ENCODE measurements around the gene UGT1A1. TPM values are rescaled to one million over a fixed set of nuclear protein-coding genes. Genes with fewer than 3 reads are reported as not detected.

UGT1A1 gene
- total and polyA plus RNA-seq, 2 of the 13 experiments (the other 11 are each of a cell fraction or from before 2014, with no cell fraction given), result 0.69 to 0.75 TPM

GRCh38 chr2:233792720-233793119 lies 32.6 kb downstream of the UGT1A1 start:
- FAIRE-seq (no peak), ATAC-seq (no peak), DNase-seq (ENCODE audit: low spot score) (no peak)
- ChIA-PET POLR2A (no interaction called here), CTCF (ENCODE audit: low intra/inter-chr PET ratio, low total read pairs) (no interaction called here)
- in situ Hi-C loops (cut with HindIII; ENCODE audit: extremely low pct_ligation_motif_present, low pct_unique_long_range_greater_than_20kb) (no loop called here), intact Hi-C loops (cut with micrococcal nuclease; ENCODE audit: unreplicated experiment) (no loop called here)
- no peak overlapping the region for H3K9ac ChIP-seq (ENCODE audit: insufficient read depth, low read depth, low read length)
- peaks cover 7 to 44% of the 10 kb centered on the region in 2 experiments; a peak in 3 of 5 replicates for H3K27me3 ChIP-seq (ENCODE audit: control insufficient read depth in 1 of 2, insufficient read depth in 2 of 2, low read length in 2 of 2)
- H3K4me3 ChIP-seq (replicated peaks in 1 of 3; ENCODE audit: insufficient read depth in 1 of 3, low read depth in 2 of 3, low read length in 3 of 3), result no peak overlapping the region
- TF ChIP-seq ZMYM3 (CRISPR knock-in tag; IDR thresholded peaks at IDR 0.05) (0 out of 2 replicates have a peak, but pooled peaks have one; percentile 10), ZNF329 (CRISPR knock-in tag; IDR thresholded peaks at IDR 0.05; ENCODE audit: low read depth) (peak; percentile 98), GABPA (IDR thresholded peaks at IDR 0.05; ENCODE audit: low read depth, low read length) (no peak), GABPA (CRISPR knock-in tag; IDR thresholded peaks at IDR 0.05; ENCODE audit: low read depth) (no peak)
- H3K36me3 ChIP-seq (replicated peaks in 1 of 2; ENCODE audit: control insufficient read depth in 1 of 2, insufficient read depth in 2 of 2, low read length in 2 of 2), result no peaks in the 10 kb centered on the region
- peaks cover 14% of the 10 kb centered on the region; the same call in 1 of the 2 replicates for H3K4me1 ChIP-seq (ENCODE audit: insufficient read depth, low read length)
- H3K79me2 ChIP-seq (ENCODE audit: insufficient read depth, low read length), result no peaks in the 10 kb centered on the region
- no peak overlapping the region for H2AFZ ChIP-seq (ENCODE audit: low read length)
- no peaks in the 10 kb centered on the region for H4K20me1 ChIP-seq (ENCODE audit: insufficient read depth, low read length)
- H3K9me3 ChIP-seq (ENCODE audit: low read length), result no peaks in the 10 kb centered on the region
- H3K4me2 ChIP-seq (ENCODE audit: low read depth, low read length), result no peak overlapping the region
- no peak overlapping the region for H3K27ac ChIP-seq (ENCODE audit: extremely low read length, insufficient read depth, low read length)
- BruUV-seq (replicated peaks), result no TSS peak
- WGBS (ENCODE audit: low lambda C conversion rate), result 76% methylated on average over 7 of the region's 7 CpGs

- Histone ChIP-seq H3K4me3 (replicated peaks in 1 of 3; ENCODE audit: insufficient read depth in 1 of 3, low read depth in 2 of 3, low read length in 3 of 3) (no peak overlapping the region), H3K9ac (ENCODE audit: insufficient read depth, low read depth, low read length) (no peak overlapping the region), H3K4me2 (ENCODE audit: low read depth, low read length) (no peak overlapping the region), H3K79me2 (ENCODE audit: insufficient read depth, low read length) (no peaks in the 10 kb centered on the region), H4K20me1 (ENCODE audit: insufficient read depth, low read length) (no peaks in the 10 kb centered on the region), H3K27ac (ENCODE audit: extremely low read length, insufficient read depth, low read length) (no peak overlapping the region), H2AFZ (ENCODE audit: low read length) (no peak overlapping the region), H3K9me3 (ENCODE audit: low read length) (no peaks in the 10 kb centered on the region), H3K36me3 (replicated peaks in 1 of 2; ENCODE audit: control insufficient read depth in 1 of 2, insufficient read depth in 2 of 2, low read length in 2 of 2) (no peaks in the 10 kb centered on the region), H3K27me3 (ENCODE audit: control insufficient read depth in 1 of 2, insufficient read depth in 2 of 2, low read length in 2 of 2) (peaks cover 7 to 52% of the 10 kb centered on the region in 2 experiments; a peak in 3 of 5 replicates), H3K4me1 (ENCODE audit: insufficient read depth, low read length) (peaks cover 14% of the 10 kb centered on the region; the same call in 1 of the 2 replicates)
- no peak for FAIRE-seq
- in situ Hi-C loops (cut with HindIII; ENCODE audit: extremely low pct_ligation_motif_present, low pct_unique_long_range_greater_than_20kb) (no loop called here), intact Hi-C loops (cut with micrococcal nuclease; ENCODE audit: unreplicated experiment) (no loop called here)
- peak; percentile 20 for ATAC-seq
- ChIA-PET POLR2A (no interaction called here), CTCF (ENCODE audit: low intra/inter-chr PET ratio, low total read pairs) (no interaction called here)
- DNase-seq (ENCODE audit: low spot score), result no peak
- WGBS (ENCODE audit: low lambda C conversion rate), result 61% methylated on average over 17 of the region's 18 CpGs
- BruUV-seq (replicated peaks), result no TSS peak
- TF ChIP-seq REST (IDR thresholded peaks at IDR 0.05; ENCODE audit: borderline replicate concordance in 1 of 2, low read depth in 1 of 2, low read length in 2 of 2), result no peak
- TF ChIP-seq ZNF512B (CRISPR knock-in tag; IDR thresholded peaks at IDR 0.05; ENCODE audit: borderline replicate concordance), result no peak
- no peak for TF ChIP-seq NR2C2 (CRISPR knock-in tag; IDR thresholded peaks at IDR 0.05; ENCODE audit: borderline replicate concordance)
- no peak for TF ChIP-seq BCL3 (CRISPR knock-in tag; IDR thresholded peaks at IDR 0.05)
- TF ChIP-seq MXI1 (IDR thresholded peaks at IDR 0.05; ENCODE audit: borderline replicate concordance, low read depth, low read length), result no peak
Observed at GRCh38 chr2:233793465-233794127, 33.5 kb downstream of the UGT1A1 start.
